Eye (tissue), 1 donor: Measurements from ENCODE around the gene SEC14L1.
A peak's percentile ranks its signal among the peaks of the same experiment; 100 is the strongest.
"Not testable (repeated sequence)": the region's sequence is repeated elsewhere in the genome, so short reads cannot be mapped to it uniquely, and the experiment has no call there.

Experiments
- DNase-seq: peaks from one replicate; pipeline ENCODE4 v3.0.0-alpha.2; 2015

Gene SEC14L1

DNA sequence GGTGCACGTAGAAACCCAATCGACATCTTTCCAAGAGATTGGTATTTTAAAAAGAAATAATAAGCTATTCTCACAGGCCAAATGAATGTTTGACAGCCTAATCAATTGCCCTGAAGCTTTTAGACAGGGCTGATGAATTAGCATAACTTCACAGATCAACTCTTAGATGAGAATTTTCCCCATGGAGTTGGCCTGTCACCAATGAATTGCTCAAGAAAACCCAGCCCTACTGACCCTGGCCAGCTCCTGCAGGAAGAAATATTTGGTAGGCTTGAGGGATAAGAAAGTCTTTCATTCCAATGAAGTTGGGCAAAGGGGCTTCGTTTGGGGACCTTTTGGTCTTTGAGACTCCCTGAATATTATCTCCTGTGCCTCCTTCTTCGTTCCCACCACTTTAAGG is 23.4 kb upstream of the SEC14L1 start:
- DNase-seq, result no peak

DNA sequence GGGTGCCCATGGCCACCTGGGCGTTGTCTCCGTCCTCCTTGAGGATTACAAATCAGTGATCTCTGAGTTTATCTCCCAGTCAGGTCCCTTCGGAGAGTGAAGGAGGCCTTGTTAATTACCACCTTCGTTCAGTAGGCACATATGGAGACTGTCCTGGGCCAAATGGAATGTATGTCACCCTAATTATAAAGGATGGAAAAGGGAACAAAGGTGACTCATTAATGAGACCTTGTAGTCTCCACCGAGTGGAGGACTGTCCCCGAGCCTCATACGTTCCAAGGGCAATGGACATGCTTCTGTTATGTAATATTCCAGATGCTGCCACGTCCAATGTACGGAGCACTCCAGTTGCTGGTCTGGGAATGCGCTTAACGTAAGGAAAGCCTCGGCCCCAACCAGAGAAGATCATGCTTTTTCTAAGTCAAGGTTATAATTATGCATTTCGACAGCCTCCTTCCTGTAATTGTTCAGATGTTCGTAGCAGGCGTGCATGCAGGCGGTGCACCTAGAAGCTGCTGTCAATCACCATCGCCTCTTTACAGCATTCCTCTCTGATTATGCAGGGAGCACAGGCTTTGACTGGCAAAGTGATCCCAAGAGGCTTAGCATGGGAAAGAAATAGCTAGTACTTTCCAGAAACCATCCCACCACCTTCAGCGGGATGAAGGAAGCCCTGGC is 22.4 kb upstream of the SEC14L1 start:
- peak; percentile 68 for DNase-seq

DNA sequence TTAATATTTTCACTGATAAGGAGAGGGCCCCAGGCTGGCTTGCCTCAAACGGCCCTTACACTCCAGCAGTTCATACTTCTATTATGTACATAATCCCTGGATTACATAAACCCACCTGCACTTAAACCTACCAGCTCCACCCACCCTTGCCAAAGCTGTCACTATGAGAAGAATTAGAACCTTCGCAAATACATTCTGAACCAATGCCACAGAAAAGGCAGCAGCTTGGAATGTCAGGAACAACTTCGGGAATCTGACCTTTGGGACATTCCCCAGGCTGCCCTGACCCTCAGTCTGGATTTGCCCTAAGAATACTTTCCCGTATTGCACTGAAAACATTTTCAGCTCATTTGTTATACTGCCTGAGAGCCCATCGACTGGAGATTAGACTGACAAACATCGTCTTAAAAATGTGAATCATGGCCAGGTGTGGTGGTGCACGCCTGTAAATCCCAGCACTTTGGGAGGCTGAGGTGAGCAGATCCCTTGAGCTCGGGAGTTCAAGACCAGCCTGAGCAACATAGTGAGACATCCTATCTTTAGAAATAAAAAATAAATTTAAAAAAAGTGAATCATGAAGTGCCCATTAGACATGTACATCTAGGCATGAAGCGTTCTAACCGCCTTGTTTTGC is 21.0 kb upstream of the SEC14L1 start:
- no peak for DNase-seq

DNA sequence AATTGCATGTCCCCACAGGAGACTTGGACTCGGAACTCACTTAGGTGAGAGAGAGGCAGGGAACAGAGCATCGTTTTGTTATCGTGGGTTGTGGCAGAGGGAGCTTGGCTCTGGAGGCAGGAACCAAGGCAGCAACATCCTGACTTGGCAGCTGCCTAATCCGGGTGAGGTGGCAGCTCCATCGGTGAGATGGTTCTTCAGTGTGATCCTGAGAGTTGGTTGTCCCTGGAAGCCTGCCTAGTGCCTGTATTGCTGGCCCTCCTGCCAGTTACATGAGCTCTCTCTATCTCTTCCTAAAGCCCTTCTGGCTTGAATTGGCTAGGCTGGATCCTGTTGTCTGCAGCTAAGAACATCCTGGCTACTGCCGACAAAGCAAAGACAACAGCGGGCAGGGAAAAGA is 19.9 kb upstream of the SEC14L1 start:
- no peak for DNase-seq

DNA sequence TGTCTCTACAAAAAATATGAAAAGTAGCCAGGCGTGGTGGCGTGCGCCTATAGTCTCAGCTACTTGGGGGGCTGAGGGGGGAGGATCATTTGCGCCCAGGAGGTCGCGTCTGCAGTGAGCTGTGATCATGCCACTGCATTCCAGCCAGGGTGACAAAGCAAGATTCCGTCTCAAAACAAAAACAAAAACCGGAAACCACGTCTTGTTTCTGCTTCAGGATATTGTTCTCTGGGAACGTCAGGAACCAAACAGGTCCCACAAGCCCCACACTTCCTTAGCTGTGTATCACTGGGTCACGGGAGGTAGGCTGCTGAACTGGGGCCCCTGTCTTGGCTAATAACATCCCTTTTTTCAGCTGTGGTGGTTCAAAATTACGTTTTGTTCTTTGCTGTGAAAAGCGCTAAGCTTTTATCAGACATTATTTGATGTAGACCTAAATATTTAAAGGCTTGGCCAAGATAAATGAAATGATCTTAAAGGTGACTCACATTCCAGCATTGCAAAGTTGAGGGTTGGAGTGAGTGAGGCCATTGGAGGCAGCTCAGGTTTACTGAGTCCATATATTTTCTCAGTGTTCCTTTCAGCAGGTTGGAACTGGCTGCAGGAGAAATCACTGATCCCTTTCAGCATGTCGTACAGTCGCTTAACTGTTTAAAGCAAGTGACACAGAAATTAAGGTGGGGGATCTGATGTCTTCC is 16.4 kb upstream of the SEC14L1 start:
- DNase-seq, result no peak

DNA sequence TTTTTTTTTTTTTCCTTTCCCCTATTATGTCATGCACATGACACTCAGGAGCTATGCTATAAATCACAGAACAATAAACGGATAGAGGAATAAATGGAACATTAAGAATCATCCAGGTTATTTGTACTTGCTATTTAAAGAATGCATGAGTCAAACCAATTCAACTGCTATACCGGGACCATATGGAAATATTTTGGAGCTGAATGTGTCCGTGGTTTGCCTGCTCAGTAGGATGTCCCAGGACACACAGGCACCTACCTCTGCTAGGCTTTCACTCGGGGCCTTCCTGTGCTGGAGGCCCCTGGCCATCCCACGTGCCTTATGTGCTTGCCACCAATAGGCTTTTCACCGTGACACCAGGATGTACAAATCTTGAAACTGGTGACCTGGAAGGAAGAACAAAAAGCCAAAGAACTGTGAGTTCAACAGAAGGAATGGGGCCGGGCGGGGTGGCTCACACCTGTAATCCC is 15.3 kb upstream of the SEC14L1 start:
- DNase-seq, result peak; percentile 33

DNA sequence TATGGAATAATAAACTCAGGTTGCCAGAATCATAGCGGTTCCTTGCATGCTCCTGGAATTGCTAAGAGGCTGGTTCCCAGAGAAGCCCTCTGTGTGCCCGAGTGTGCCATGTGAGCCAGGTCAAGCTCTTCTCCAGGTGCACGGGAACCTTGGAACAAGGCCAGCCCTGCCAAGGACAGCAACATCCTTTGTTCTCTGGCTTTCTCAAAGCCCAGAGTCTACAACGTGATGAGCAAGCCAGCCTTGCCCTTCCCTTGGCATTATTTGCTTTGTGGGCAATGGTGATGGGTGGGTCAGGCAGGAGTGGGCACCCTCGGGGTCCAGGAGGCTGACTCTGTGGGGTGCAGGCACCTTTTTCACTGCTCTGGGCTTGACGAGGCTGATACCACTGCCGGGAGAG is 14.2 kb upstream of the SEC14L1 start:
- DNase-seq, result no peak

DNA sequence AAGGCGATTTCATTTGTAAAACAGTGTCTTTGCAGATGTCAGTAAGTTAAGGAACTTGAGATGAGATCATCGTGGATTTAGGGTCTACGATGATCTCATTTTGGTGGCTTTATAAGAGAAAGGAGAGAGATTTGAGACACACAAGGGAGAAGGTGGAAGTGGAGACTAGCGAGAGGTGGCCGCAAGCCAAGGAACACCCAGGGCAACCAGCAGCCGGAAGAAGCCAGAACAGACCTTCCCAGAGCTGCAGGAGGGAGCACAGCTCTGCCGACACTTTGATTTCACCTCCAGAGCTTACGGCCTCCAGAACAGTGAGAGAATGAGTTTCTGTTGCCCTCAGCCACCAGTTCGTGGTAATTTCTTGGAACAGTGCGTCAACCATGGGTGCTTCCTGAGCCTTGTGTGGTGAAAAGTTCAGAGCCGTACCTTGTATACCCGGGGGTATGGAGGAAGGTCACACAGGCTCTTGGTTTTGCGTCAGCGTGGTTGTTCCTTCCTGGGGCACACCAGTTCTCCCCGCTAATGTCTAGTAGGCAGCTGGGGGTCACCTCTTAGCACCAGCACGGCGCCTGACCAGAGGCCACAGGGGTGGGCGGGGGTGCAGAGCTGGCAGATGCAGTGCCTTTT is 12.9 kb upstream of the SEC14L1 start:
- DNase-seq, result no peak

DNA sequence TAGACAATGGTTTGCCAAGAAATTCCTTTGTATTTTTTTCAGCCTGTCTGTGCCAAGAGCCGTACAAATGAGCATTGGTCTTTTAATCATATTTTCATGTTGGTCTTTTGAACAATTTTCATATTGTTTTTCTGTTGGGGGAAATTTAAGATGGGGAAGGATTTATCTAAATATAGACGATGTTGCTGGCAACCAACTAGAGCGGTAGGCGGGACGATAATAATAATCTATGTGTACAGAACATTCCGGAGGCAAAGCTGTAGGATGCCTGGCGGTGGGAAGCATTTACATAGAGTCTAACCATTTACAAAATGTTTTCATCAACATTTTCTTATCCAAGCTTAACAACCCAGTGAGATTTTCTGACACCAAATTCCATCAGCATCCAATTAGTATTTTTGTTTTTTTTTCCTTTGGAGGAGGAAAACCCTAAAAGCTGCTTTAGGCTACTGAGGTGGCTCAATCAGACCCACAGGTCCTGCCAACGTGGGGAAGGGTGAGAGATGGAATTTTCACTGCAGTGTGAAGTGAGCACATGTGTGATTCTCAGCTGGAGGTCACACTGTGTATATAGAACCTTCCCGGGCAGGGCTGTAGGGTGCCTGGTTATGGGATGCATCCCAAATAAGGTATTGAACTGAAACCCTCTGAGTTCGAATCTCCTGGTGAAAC is 11.7 kb upstream of the SEC14L1 start:
- peak; percentile 54 for DNase-seq

DNA sequence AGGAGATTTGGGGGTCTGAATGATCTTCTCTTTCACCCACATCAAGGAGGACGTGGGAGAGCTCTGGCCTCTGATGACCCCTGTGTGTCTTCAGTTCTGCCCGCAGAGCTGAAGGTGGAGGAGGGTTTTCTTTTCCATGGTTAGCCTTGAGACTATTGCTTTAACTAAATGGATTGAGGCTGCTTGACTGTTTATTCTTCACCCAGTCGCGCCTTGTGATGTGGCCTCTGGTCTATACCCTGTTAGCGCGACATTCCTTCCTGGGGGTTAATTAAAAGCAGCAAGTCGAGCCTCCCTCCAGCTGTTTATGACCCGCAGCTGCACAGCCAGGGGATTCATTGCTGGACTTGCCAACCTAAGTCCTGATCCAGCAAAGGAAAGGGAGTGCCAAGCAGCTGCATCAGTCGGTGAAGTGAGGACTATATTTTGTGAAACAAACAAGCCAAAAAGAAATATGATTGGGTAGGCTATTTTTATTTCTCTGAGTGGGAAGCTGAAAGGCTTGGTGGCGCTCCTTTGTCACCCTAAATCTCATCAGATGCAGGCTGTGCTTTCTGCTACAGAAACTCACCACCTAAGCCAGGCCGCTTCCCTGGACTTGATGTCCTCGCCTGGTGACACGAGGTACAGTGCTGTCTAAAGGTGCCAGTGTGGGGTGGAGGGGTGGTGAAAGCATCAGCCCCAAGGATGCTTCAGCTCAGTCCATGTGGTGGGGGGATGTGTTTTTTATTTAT is 11.0 kb upstream of the SEC14L1 start:
- peak; percentile 65 for DNase-seq

DNA sequence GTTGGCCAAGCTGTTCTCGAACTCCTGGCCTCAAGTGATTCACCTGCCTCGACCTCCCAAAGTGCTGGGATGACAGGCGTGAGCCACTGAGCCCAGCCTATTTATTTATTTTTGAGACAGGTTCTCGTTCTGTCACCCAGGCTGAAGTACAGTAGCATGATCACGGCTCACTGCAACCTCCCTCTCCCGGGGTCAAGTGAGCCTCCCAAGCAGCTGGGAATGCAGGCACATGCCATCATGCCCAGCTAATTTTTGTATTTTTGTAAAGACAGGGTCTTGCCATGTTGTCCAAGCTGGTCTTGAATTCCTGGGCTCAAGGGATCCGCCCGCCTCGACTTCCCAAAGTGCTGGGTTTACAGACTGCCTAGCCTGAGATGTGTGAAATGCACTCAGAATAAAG is 10.2 kb upstream of the SEC14L1 start:
- DNase-seq, result no peak

DNA sequence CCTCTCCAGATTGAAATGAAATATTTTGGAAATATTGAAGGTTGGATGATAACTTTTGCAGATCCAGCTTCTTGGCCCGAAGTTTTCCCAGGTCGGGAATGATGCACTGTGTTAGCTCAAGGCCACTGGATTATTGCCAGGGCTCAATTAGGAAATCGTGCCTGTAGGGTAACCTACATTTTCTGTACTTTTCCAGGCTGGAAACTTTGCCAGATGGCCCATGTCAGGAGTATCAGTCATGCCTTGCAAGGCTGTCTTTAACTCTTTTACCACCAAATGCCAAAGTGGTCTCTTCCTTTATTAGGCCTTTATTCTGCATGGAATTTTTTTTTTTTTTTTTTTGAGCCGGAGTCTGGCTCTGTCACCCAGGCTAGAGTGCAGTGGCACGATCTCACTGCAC is 8.9 kb upstream of the SEC14L1 start:
- DNase-seq, result peak; percentile 54

DNA sequence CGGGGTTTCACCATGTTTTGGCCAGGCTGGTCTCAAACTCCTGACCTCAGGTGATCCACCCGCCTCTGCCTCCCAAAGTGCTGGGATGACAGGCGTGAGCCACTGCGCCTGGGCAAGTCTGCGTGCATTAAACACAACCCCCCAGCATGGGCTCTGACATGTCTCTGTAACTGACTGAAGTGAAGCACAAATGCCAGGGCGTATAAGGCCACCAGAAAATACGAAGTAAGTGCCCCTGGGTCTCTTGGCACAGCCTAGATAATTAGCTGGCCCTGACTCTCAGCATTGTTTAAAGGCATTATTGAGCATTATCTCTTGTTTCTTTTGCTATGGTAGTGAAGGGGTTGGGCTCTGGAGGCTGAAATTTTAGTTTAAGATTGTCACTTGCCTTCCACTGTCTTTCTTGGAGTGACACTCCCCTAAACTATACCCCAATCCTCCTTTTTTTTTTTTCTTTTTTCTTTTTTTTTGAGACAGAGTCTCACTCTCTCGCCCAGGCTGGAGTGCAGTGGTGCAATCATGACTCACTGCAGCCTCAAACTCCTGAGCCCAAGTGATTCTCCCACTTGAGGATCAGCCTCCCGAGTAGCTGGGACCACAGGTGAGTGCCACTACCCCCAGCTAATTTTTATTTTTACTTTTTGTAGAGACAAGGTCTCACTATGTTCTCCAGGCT is 8.2 kb upstream of the SEC14L1 start:
- no peak for DNase-seq

DNA sequence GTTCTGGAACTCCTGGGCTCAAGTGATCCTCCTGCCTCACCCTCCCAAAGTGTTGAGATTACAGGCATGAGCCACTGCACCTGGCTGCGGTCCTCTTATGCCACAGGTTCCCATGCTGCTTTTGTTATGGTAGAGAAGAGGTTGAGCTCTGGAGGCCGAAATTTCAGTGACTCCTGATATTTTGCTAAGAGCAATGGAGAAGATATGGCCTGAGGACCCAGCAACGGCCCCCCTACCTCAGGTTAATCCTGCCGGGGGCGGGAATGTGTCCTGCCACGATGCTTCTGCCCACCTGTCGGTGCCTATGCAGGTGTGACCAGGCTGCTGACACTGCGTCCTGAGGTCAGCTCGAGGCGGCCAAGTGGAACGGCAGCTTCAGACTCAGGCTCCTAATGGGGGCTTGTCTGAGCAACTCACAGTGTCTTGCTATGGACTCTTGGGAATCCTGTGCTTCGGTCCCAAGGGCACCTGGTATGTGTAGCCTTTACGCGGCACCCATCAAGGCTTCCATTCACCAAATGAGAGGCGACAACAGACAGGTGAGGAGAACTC is 7.6 kb upstream of the SEC14L1 start:
- DNase-seq, result no peak

DNA sequence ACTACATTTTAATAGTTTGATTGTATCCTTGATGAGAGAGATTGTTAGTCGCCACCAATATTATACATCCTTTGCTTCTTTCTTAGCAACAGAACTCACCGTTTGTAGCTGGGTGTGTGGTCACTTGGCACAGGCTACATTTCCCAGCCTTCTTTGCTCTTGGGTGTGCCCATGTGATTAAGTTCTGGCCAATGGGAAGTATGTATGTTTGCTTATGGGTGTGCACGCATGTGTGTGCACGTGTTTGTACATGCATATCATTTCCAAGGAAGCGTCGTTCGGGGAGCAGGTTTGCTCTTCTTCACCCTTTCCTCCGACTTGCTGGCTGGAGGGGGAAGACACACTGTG is 4.4 kb upstream of the SEC14L1 start:
- no peak for DNase-seq

DNA sequence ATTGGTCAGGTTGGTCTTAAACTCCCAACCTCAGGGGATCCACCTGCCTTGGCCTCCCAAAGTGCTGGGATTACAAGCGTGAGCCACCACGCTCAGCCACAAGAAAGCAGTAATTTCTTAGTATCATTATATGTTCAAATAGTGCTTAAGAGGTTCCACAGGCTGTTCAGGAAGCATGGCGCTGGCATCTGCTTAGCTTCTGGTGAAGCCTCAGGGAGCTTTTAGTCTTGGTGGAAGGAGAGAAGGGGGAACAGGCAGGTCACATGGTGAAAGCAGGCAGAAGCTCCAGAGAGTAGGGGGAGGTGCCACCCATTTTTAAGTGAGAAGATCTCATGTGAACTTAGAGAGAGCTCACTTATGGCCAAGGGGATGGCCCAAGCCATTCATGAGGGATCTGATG is 3.7 kb upstream of the SEC14L1 start:
- no peak for DNase-seq

DNA sequence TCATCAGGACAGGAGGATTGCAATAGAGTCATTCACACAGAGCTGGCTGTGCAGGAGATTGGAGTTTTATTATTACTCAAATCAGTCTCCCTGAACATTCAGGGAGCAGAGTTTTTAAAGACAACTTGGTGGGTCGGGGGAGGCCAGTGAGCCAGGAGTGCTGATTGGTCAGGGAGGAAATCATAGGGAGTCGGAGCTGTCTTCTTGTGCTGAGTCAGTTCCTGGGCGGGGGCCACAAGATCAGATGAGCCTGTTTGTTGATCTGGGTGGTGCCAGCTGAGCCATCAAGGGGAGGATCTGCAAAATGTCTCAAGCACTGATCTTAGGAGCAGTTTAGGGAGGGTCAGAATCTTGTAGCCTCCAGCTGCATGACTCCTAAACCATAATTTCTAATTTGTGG is 2.9 kb upstream of the SEC14L1 start:
- not testable (repeated sequence) for DNase-seq

DNA sequence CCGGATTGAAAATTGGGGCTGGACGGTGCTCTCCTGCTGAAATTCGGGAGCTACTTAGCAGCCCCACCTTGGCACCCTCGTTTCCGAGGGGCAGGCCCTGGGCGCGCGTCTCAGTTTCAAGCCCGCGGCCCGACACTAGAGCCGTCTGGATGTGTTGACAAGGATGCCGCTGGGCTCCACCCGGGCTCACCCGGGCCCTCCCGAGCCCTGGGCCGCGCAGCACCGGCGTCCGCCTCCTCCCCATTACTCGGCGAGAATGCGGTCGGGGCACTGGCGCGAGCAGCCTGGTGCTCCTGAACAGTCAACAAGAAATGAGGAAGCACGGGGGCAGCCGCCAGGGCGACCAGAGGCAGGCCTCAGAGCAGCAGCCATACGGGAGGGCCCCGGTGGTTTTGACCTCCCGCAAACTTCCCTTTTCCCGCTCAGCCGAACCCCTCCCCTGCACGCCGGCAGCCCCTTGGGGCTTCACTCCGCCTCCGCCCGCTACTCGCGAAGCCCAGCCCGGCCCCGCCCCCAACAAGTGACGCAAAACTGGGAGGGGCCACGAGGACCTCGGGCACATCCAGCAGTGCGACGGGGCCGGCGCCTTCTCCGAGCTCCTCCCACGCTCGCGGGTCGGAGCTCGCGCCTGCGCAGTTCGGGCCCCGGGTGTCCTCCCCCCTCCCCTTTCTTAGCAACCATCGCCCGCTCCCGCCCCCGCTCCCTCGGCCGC is 447 bp upstream of the SEC14L1 start:
- peak; percentile 99 for DNase-seq

DNA sequence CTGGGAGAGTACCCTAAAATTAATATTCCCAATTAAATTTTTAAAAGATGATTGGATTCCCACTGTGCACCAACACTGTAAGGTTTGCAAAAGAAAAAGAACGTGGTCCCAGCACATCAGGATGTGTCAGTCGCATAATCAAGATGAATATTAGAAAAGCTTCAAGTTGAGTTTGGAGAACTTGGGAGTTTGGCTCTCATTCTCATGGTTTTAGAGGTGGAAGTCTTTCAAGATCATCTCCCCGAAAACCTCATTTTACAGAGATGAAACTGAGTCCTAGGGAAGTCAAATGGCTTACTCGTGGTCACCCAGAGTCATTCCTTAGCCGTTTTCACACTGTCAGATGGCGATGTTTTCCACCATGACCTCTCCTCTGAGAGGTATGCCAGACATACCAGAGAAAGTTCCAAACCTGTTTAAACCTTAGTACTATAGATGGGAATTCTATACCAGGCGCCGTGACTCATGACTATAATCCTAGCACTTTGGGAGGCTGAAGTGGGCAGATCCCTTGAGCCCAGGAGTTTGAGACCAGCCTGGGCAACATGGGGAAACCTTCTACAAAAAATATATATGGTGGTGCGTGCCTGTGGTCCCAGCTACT is 1.2 kb downstream of the SEC14L1 start:
- DNase-seq, result no peak

DNA sequence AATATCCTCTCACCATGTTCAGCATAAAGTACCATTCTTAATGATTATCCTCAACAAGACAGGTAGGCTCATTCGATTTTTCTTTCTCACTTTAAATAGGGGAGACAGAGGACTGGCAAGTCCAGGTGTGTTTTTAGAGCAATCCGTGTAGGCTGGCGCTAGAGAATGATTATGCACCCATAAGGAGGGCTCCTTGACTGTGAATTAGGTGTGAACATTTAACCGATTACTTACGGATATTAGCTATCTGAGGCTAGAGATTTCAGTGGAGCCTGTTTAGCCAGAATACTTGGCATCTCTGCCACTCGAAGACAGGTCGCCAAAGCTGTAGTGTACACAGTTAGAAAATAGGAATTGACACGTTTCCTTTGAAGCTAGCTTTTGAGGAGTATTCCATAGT is 1.9 kb downstream of the SEC14L1 start:
- no peak for DNase-seq

DNA sequence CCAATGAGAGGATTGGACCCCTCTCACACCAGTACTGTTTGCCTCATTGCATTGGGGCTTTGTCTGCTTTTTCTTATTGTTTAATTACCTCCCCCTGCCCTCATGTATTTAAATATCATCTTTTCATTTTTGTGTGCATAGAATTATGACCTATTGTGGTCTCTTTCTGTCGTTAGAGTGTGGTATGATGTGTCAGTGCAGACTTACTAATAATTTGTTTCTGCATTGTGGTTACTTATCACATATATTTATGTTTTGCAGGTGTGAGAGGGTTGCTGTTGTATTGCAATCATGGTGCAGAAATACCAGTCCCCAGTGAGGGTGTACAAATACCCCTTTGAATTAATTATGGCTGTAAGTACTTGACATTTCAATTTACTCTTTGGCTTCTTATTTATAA is 2.5 kb downstream of the SEC14L1 start:
- DNase-seq, result no peak
